GM10248 (cell line): Measurements from ENCODE around the gene ZNF90.
"Not testable (repeated sequence)": the region's sequence is repeated elsewhere in the genome, so short reads cannot be mapped to it uniquely, and the experiment has no call there.

ENCODE experiments used
- CTCF ChIA-PET: fragments of 300-600 bp; sonication (Branson Sonifier 250); formaldehyde crosslinking; extraction: SDS; loops from one replicate; lab custom pipeline; 2021; ENCODE audit warnings: antibody characterized with exemption; lab: Yijun Ruan, JAX
- POLR2A ChIA-PET: fragments of 350-650 bp; sonication (Branson Sonifier 250); formaldehyde crosslinking; extraction: SDS; loops from one replicate; lab custom pipeline; 2020; ENCODE audit warnings: antibody characterized with exemption; lab: Yijun Ruan, JAX
- DNase-seq: peaks from one replicate; pipeline ENCODE4 v3.0.0; 2012; ENCODE audit errors: extremely low spot score
- TF ChIP-seq, protein P1 (sequence below): IDR thresholded peaks from 2 replicates; pipeline ENCODE4 v1.5.1; 2012; ENCODE audit warnings: mild to moderate bottlenecking, low read depth; ENCODE audit errors: extremely low read depth, missing control alignments, control extremely low read depth

The ZNF90 gene

DNA sequence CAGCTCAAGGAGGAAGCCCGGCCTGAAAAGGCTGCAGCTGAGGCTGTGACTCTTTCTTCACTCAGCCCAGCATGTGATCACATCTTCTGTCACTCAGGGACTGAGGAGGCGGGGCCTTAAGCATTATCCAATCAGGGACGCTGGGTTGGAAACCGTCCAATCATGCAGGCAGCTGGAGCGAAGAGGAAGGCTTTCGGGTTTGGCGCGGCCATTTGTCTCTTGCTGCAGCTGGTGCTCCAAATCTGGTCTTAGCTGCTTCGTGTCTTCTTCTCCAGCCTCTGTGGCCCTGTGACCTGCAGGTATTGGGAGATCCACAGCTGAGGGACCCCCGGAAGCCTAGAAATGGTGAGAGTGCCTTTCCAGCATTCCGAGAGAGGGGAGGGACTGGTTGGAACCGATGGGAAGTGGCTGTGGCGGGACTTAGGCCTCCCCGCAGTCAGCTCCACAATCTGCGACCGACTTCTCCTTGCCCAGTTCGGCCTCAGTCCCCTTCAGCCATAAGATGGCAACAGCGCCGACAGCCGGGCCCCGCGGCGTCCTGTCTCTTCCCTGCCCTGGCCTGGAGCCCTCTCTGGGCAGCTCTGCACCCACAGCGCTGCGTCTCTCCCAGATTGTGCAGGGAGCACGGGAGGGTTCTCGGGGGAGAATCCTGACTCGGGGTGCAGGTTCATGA lies at the start of gene ZNF90:
ZNF90 (plus strand) TSS at position 210 of the 673 bp plus-strand sequence; CDS start at position 343, 133 bp downstream.
- TF ChIP-seq, protein P1, sequence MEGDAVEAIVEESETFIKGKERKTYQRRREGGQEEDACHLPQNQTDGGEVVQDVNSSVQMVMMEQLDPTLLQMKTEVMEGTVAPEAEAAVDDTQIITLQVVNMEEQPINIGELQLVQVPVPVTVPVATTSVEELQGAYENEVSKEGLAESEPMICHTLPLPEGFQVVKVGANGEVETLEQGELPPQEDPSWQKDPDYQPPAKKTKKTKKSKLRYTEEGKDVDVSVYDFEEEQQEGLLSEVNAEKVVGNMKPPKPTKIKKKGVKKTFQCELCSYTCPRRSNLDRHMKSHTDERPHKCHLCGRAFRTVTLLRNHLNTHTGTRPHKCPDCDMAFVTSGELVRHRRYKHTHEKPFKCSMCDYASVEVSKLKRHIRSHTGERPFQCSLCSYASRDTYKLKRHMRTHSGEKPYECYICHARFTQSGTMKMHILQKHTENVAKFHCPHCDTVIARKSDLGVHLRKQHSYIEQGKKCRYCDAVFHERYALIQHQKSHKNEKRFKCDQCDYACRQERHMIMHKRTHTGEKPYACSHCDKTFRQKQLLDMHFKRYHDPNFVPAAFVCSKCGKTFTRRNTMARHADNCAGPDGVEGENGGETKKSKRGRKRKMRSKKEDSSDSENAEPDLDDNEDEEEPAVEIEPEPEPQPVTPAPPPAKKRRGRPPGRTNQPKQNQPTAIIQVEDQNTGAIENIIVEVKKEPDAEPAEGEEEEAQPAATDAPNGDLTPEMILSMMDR = peak; percentile 11
- ChIA-PET CTCF (interaction anchor here (1.2 to 1.6 kb wide), 4 partner anchors 11 to 31 kb away, joined by 3 to 5 read pairs (median 4); no protein-coding TSS in a partner anchor), POLR2A (no interaction called here)
- DNase-seq = peak; percentile 79

DNA sequence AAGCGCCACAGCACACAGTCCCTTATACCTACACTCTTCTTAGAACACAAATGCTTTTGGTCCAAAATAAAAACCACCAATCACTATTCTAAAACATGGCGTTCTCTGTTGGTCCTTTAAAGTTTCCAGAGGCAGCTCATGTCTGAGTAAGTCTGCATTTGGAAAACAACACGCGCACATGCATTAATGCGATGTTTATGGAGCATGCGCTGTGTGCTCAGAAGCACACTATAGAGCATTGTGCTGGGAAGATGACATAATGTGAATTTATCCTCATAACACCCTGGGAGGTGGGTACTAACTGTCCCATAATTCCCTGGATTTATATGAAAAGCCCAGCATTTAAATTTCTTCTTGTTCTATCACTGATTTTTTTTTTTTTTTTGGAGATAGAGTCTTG lies 49.2 kb upstream of the ZNF90 start:
- POLR2A ChIA-PET = no interaction called here
- TF ChIP-seq, protein P1 = no peak
- CTCF ChIA-PET = no interaction called here
- DNase-seq = no peak

DNA sequence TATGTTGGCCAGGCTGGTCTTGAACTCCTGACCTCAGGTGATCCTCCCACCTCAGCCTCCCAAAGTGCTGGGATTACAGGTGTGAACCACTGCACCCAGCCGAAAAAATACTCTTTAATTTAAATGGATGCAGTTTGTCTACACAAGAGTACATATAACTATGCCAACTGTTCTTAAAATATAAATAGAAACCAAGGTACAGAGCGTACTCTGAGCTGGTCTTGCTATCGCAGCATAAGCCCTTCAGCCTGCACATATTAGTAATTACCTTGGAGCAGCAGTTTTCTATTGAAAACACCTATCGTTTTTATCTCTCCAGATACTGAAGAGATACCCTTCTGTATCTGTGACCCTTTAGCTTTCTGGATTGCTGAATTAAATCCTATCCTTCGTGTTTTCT lies 41.9 kb upstream of the ZNF90 start:
- ChIA-PET POLR2A (no interaction called here), CTCF (interaction anchor here (1.0 kb wide), 1 partner anchor 16 kb away, joined by 3 read pairs; no protein-coding TSS in a partner anchor)
- TF ChIP-seq, protein P1 = no peak
- no peak for DNase-seq

DNA sequence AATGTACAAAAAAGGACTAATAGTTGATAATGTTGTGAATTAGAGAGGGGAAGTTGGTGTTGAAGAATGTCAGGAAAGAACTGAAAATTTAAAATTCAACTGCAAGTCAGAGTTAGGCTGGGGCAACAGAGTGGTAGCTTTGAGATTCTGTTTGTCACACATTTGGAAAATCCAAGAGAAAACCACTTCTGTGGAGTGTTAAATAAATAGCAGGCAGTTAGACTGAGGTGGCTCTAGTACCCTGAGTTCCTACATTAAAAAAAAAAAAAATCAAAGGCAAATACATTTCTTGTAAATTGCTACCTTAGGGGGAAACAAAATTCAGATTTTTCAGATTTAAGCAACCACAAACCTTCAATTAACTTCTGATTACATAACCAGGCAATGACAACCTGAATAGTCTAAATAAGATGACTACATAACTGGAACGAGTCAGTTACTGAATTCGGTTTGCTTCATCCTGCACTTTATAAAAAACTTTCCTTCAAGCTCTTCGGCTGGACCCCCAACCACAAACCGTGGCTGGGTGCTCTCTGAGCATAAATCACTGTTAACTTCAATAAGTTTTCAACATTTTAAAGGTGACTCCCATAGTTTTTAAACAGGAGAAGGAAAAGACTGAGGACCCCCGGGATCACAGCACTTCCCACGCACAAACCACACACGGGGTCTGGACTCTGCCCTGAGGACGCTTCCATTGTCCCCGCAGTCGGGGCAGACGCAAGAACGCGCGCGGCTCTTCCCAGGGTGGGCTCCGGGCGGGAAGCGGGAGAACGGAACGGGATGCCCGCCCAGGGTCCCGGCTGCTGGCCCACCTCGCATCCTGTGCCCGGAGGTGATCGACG lies 39.2 kb upstream of the ZNF90 start:
- POLR2A ChIA-PET = interaction anchor here (1.0 kb wide), 1 partner anchor 14 kb away, joined by 4 read pairs; no protein-coding TSS in a partner anchor
- CTCF ChIA-PET = interaction anchor here (1.1 to 2.0 kb wide), 3 partner anchors 14 to 506 kb away, joined by 3 to 10 read pairs (median 5); no protein-coding TSS in a partner anchor
- TF ChIP-seq, protein P1 = no peak
- no peak for DNase-seq

DNA sequence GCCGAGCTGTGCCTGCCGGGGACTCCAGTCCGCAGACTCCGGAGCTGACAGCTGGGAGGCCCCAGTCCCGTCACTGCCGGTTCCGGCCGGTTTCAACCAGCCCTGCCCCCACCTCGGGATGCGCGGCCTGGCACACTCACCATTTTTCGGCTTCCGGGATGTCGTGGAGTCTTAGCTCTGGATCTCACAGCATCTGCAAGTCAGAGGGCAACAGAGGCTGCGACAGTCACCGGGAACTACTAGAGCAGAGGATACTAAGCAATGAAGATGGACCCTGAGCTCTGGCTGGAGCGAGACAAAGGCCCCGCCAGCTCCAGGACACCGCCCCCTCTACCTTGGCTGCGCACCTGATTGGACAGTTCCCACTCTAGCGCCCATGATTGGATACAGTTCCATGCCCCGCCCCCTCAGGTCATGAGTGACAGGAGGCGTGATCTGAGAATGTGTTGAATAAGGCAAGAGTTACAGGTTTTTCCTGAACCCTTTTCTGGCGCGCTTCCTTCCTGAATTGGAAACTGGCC lies 38.5 kb upstream of the ZNF90 start, which contains the start of gene ZNF682:
ZNF682 (minus strand) TSS at position 303 of the 521 bp plus-strand sequence; CDS start at position 143, 160 bp downstream.
- ChIA-PET POLR2A (interaction anchor here (0.7 to 1.0 kb wide), 2 partner anchors 13 to 128 kb away, joined by 3 to 4 read pairs; partner anchors contain the start of gene ZNF486), CTCF (interaction anchor here (1.1 to 2.0 kb wide), 3 partner anchors 13 to 507 kb away, joined by 3 to 10 read pairs (median 5); no protein-coding TSS in a partner anchor)
- peak; percentile 91 for DNase-seq
- TF ChIP-seq, protein P1 = no peak

DNA sequence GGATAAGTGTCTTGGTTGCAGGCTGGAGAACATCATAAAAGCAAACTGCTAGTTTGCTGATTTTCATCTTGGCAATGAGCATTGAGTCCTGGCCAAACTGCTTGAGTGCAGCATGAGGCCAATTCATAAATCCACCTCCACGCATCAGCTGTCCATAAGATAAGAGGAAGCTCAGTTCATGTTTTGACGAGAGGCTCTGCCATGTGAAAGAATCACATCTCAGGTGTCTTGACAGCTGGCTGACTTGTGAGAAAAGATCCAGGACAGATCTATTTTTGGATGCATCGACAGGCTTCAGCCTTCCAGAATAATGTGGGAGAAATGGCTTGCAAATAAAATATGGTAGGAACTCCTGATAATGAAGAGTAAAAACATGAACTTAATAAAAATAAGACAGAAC lies 33.1 kb upstream of the ZNF90 start:
- CTCF ChIA-PET = no interaction called here
- TF ChIP-seq, protein P1 = no peak
- DNase-seq = no peak
- POLR2A ChIA-PET = no interaction called here

DNA sequence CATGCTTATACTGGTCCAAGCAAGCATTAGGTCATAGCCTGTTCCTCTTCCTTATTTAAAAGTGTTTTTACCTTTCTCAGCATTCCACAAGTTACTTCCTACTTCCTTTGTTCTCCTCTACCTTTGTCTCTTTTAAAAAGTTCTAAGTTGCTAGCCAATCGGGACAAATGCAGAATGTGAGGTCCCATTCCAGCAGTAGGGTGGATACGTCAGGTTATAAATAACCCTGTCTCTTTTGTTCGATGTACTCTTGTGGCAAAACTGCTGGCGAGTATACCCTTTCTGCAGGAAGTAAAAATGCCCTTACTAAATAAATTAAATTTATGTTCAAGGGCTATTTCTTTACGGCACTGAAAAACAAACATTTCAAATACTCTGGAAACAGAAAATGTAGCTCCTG lies 32.1 kb upstream of the ZNF90 start:
- POLR2A ChIA-PET, CTCF ChIA-PET, DNase-seq: not testable (repeated sequence)
